22Rv1 (cell line): Measurements from ENCODE around the gene SLC2A9.

Experiments
- CTCF ChIP-seq: fragments of 450-650 bp; IDR thresholded peaks from 2 replicates; pipeline ENCODE4 v1.5.1; 2017; ENCODE audit warnings: mild to moderate bottlenecking
- ZFX ChIP-seq: fragments of 450-650 bp; IDR thresholded peaks from 2 replicates; pipeline ENCODE4 v1.6.1; 2017; ENCODE audit warnings: antibody characterized with exemption, borderline replicate concordance

GRCh38 chr4:10011885-10012284, 9.4 kb downstream of the SLC2A9 start:
- TF ChIP-seq CTCF (no peak), ZFX (no peak)
